Globus pallidus (tissue), 1 donor: Measurements from ENCODE around the gene MAGEA6.

Experiments used
- DNase-seq: peaks from one replicate; pipeline ENCODE4 v3.0.0-alpha.2; 2015; ENCODE audit warnings: low spot score

MAGEA6 gene

GRCh38 chrX:152733261-152733975 is 36.1 kb downstream of the MAGEA6 start, which contains the start of the genes CSAG1 and MAGEA12:
Gene CSAG1 (minus strand): TSS chrX:152733721. CDS start chrX:152732460, 1,261 bp downstream.
Gene MAGEA12 (plus strand): TSS chrX:152733757. CDS start chrX:152736162, 2,405 bp downstream.
- DNase-seq, result no peak

GRCh38 chrX:152725409-152725808 is 44.1 kb downstream of the MAGEA6 start:
- DNase-seq, result no peak
